Uterus (tissue), 4 donors: ENCODE measurements around the gene CREBL2. TPM values are rescaled to one million over a fixed set of nuclear protein-coding genes. Genes with fewer than 3 reads are reported as not detected.

ENCODE experiments used
- DNase-seq, 2 donors: peaks; one replicate each; pipeline ENCODE4 v3.0.0-alpha.2; 2019 to 2020
- H3K27ac ChIP-seq, 2 donors: fragments of 200-600 bp; sonication (generic); 1 replicate in 1 of 2; 2 replicates in 1 of 2; pipeline ENCODE4 v1.5.1; 2016 to 2018
- H3K27me3 ChIP-seq, 2 donors: fragments of 200-600 bp; sonication (generic); one replicate each; pipeline ENCODE4 v1.5.1; 2018 to 2019; ENCODE audit warnings: control low read depth in 1 of 2
- H3K36me3 ChIP-seq, 2 donors: fragments of 200-600 bp; sonication (generic); one replicate each; pipeline ENCODE4 v1.5.1; 2019; ENCODE audit warnings: control low read depth in 1 of 2
- H3K4me1 ChIP-seq, 2 donors: fragments of 200-600 bp; sonication (generic); one replicate each; pipeline ENCODE4 v1.5.1; 2018 to 2019; ENCODE audit warnings: control low read depth in 1 of 2
- H3K4me3 ChIP-seq, 2 donors: fragments of 200-600 bp; sonication (generic); 1 replicate in 1 of 2; 2 replicates in 1 of 2; pipeline ENCODE4 v1.5.1; 2018 to 2019; ENCODE audit warnings: mild to moderate bottlenecking in 1 of 2
- H3K9me3 ChIP-seq, 2 donors: fragments of 200-600 bp; sonication (generic); one replicate each; pipeline ENCODE4 v1.5.1; 2019; ENCODE audit warnings: control low read depth in 1 of 2
- POLR2A ChIP-seq, 2 donors: fragments of 450-650 bp; IDR thresholded peaks; one replicate each; pipeline ENCODE4 v1.6.1; 2016; ENCODE audit warnings: antibody characterized with exemption in 2 of 2, mild to moderate bottlenecking in 1 of 2, moderate library complexity in 1 of 2
- intact Hi-C: fragments of 100-400 bp; cut with DNase I; formaldehyde crosslinking; loops from one replicate; pipeline ENCODE4 v1.15.1; 2023; ENCODE audit warnings: low total_unique reads
- total RNA-seq, 4 donors: library from RNA; depleted of rRNA in 3 of 4; stranded (reverse); fragments of >200 nt in 3 of 4; gene quantifications; one replicate each; pipeline versions ENCODE4 v1.1.0 to v1.2.4, GENCODE V29; 2014 to 2023
- TF ChIP-seq, protein P1 (sequence below), 4 experiments: fragments of 200-600 bp in 2 of 4; fragments of 450-650 bp in 2 of 4; sonication (generic) in 2 of 4; IDR thresholded peaks; one replicate each; pipeline ENCODE4 v1.5.1; 2016 to 2019; ENCODE audit warnings: antibody characterized with exemption in 4 of 4, mild to moderate bottlenecking in 2 of 4, moderate library complexity in 1 of 4
- donor health status: DM: yes; HTN: yes; CAD: no.

Gene CREBL2
- total RNA-seq, 4 donors from 2014 or later = 18.7 to 33.4 (median 28.3) TPM

- H3K9me3 ChIP-seq = no peaks in the 10 kb centered on the region
- H3K27ac ChIP-seq = no peak overlapping the region
- H3K27me3 ChIP-seq = no peaks in the 10 kb centered on the region
- no peaks in the 10 kb centered on the region for H3K36me3 ChIP-seq
- intact Hi-C loops = no loop called here
- H3K4me3 ChIP-seq = no peak overlapping the region
- no peak for DNase-seq
- TF ChIP-seq POLR2A (IDR thresholded peaks at IDR 0.05) = no peak
- TF ChIP-seq, protein P1, sequence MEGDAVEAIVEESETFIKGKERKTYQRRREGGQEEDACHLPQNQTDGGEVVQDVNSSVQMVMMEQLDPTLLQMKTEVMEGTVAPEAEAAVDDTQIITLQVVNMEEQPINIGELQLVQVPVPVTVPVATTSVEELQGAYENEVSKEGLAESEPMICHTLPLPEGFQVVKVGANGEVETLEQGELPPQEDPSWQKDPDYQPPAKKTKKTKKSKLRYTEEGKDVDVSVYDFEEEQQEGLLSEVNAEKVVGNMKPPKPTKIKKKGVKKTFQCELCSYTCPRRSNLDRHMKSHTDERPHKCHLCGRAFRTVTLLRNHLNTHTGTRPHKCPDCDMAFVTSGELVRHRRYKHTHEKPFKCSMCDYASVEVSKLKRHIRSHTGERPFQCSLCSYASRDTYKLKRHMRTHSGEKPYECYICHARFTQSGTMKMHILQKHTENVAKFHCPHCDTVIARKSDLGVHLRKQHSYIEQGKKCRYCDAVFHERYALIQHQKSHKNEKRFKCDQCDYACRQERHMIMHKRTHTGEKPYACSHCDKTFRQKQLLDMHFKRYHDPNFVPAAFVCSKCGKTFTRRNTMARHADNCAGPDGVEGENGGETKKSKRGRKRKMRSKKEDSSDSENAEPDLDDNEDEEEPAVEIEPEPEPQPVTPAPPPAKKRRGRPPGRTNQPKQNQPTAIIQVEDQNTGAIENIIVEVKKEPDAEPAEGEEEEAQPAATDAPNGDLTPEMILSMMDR (IDR thresholded peaks at IDR 0.05) = no peak
- H3K4me1 ChIP-seq = no peaks in the 10 kb centered on the region
Measured at GRCh38 chr12:12599750-12600643, 11.7 kb upstream of the CREBL2 start.

DNA sequence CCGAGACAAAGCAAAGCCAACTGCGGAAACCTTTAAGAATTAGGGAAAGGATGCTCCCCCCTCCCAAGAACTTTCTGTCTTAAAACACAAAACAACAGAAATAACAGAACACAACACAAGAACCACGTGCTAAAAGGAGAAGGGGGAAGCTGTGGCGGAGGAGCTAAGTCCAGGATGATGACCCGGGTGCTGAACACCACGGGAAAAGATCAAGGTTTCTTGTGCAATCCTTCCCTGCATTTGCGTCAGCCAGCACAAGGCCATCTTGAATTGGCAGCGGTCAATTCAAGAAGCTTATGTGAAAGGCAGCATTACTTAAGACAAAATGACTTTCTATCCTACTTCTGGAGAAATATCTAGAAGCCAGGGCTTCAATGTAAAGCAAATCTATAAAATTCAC, 11.0 kb upstream of the CREBL2 start:
- intact Hi-C loops = no loop called here
- H3K4me1 ChIP-seq = no peaks in the 10 kb centered on the region
- H3K27ac ChIP-seq = no peak overlapping the region
- H3K36me3 ChIP-seq = no peaks in the 10 kb centered on the region
- TF ChIP-seq, protein P1 (IDR thresholded peaks at IDR 0.05) = no peak
- no peak for TF ChIP-seq POLR2A (IDR thresholded peaks at IDR 0.05)
- H3K9me3 ChIP-seq = no peaks in the 10 kb centered on the region
- no peak overlapping the region for H3K4me3 ChIP-seq
- H3K27me3 ChIP-seq = no peaks in the 10 kb centered on the region
- no peak for DNase-seq

- no peak overlapping the region for H3K27ac ChIP-seq
- no peaks in the 10 kb centered on the region for H3K36me3 ChIP-seq
Measured at GRCh38 chr12:12604740-12605139, 6.9 kb upstream of the CREBL2 start.

DNA sequence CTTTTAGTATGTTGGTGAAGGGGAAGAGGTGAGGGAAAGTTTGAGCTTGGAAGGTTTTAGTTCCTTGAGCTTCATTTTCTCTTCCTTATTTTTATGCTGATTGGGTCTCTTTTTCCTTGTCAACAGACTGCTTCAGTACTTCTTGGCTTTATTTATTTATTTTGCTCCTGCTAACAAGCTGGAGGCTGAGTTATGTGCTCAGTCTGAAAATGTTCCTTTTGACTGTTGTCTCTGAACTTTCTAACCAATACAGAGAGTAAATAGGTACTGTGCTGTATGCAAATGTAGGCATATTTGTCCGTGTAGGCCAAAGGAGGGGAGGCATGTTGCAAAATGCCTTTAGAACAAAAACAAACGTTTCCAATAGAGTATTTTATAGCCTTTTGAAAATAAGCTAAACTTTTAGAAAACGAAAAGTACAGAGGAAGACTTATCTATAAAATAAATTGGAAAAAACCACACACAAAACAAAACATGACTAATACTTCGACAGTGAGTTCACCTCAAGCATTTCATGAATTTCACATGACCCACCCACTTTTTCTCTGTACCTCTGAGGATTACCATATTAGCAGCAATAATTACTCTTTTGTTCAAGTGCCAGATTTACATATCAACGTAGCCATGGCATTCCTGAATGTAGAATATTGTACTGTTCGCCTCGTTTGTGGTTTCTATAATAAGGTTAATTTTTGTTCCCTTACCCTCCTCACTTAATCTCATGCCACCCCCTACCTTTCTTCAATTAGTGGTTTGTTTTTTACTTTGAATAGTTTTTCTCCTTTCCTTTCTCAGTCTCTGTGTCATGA, 4.7 kb upstream of the CREBL2 start:
- Histone ChIP-seq H3K27ac (no peak overlapping the region), H3K27me3 (no peaks in the 10 kb centered on the region)
- TF ChIP-seq, protein P1 (IDR thresholded peaks at IDR 0.05) = no peak
- TF ChIP-seq POLR2A (IDR thresholded peaks at IDR 0.05) = no peak

More at GRCh38 chr12:12604740-12605139, 6.9 kb upstream of the CREBL2 start:
- Histone ChIP-seq H3K4me3 (no peak overlapping the region), H3K4me1 (no peaks in the 10 kb centered on the region), H3K9me3 (no peaks in the 10 kb centered on the region), H3K27me3 (no peaks in the 10 kb centered on the region)
- DNase-seq = no peak
- TF ChIP-seq POLR2A (IDR thresholded peaks at IDR 0.05) = no peak
- TF ChIP-seq, protein P1 (IDR thresholded peaks at IDR 0.05) = no peak
- intact Hi-C loops = no loop called here

GRCh38 chr12:12608557-12608957, 3.1 kb upstream of the CREBL2 start:
- Histone ChIP-seq H3K27me3 (no peaks in the 10 kb centered on the region), H3K4me1 (peaks cover 5 to 7% of the 10 kb centered on the region in 2 donors), H3K9me3 (no peaks in the 10 kb centered on the region), H3K4me3 (no peak overlapping the region), H3K36me3 (no peaks in the 10 kb centered on the region), H3K27ac (no peak overlapping the region)
- no peak for TF ChIP-seq POLR2A (IDR thresholded peaks at IDR 0.05)
- TF ChIP-seq, protein P1 (IDR thresholded peaks at IDR 0.05) = no peak
- DNase-seq = no peak
- intact Hi-C loops = no loop called here

More for the DNA sequence above, 4.7 kb upstream of the CREBL2 start:
- Histone ChIP-seq H3K4me1 (no peaks in the 10 kb centered on the region), H3K4me3 (no peak overlapping the region), H3K36me3 (no peaks in the 10 kb centered on the region), H3K9me3 (no peaks in the 10 kb centered on the region)
- no peak for DNase-seq
- intact Hi-C loops = no loop called here
